ENCODE results near the gene NAT8L. TPM values are rescaled to one million over a fixed set of nuclear protein-coding genes. Genes with fewer than 3 reads are reported as not detected.

NAT8L gene
- polyA plus RNA-seq, 3 donors = 0.01 TPM; not detected in 2

- peaks cover 67 to 92% of the 10 kb centered on the region in 2 donors for H3K27me3 ChIP-seq (ENCODE audit: control insufficient read depth in 2 of 2, insufficient read depth in 2 of 2, low read length in 2 of 2)
- no peak for TF ChIP-seq CTCF (IDR thresholded peaks at IDR 0.05)
- H3K9ac ChIP-seq (ENCODE audit: insufficient read depth, low read length, poor library complexity, severe bottlenecking) = no peak overlapping the region
- Mint-ChIP-seq H3K27ac (no peak overlapping the region), H3K27me3 (ENCODE audit: low read depth in 3 of 3) (peaks cover 36 to 43% (median 41%) of the 10 kb centered on the region in 3 donors), H3K4me3 (no peak overlapping the region), H3K9me3 (peaks cover 20 to 42% (median 36%) of the 10 kb centered on the region in 7 donors), H3K36me3 (peaks cover 1 to 11% of the 10 kb centered on the region in 2 donors), H3K4me1 (peaks cover 2% of the 10 kb centered on the region)
- no peaks in the 10 kb centered on the region for H3K4me1 ChIP-seq (ENCODE audit: control insufficient read depth in 1 of 2, insufficient read depth in 2 of 2, low read length in 2 of 2)
- intact Hi-C loops (cut with micrococcal nuclease) = no loop called here
- no peaks in the 10 kb centered on the region for H3K79me2 ChIP-seq (ENCODE audit: insufficient read depth, low read length)
- peaks cover 22 to 50% of the 10 kb centered on the region in 2 donors for H3K9me3 ChIP-seq (replicated peaks in 1 of 2; ENCODE audit: control insufficient read depth in 1 of 2, insufficient read depth in 1 of 2, low read length in 2 of 2)
- whole genome bisulfite sequencing (ENCODE audit: insufficient coverage) = 87% methylated on average over 8 of the region's 9 CpGs
- H3K36me3 ChIP-seq (replicated peaks in 1 of 2; ENCODE audit: control insufficient read depth in 1 of 2, insufficient read depth in 2 of 2, low read length in 2 of 2) = no peaks in the 10 kb centered on the region
- no peak for DNase-seq
- H3K4me3 ChIP-seq (replicated peaks in 1 of 3; ENCODE audit: low read depth in 2 of 3, low read length in 3 of 3) = no peak overlapping the region
- H3K4me2 ChIP-seq (replicated peaks; ENCODE audit: extremely low read depth, low read length, poor library complexity, severe bottlenecking) = no peak overlapping the region
- H3K27ac ChIP-seq (ENCODE audit: low read depth in 1 of 2, low read length in 2 of 2) = no peak overlapping the region
- H2AFZ ChIP-seq (ENCODE audit: insufficient read depth, low read depth, low read length, poor library complexity, severe bottlenecking) = no peak overlapping the region
- no peaks in the 10 kb centered on the region for H4K20me1 ChIP-seq (ENCODE audit: insufficient read depth, low read length)
These were observed 45.6 kb downstream of the NAT8L start for GRCh38 chr4:2104556-2105345.

GRCh38 chr4:2105559-2105958 lies 46.4 kb downstream of the NAT8L start:
- peaks cover 65 to 84% of the 10 kb centered on the region in 2 donors for H3K27me3 ChIP-seq (ENCODE audit: control insufficient read depth in 2 of 2, insufficient read depth in 2 of 2, low read length in 2 of 2)
- no peaks in the 10 kb centered on the region for H4K20me1 ChIP-seq (ENCODE audit: insufficient read depth, low read length)
- no peaks in the 10 kb centered on the region for H3K79me2 ChIP-seq (ENCODE audit: insufficient read depth, low read length)

More at GRCh38 chr4:2105559-2105958, 46.4 kb downstream of the NAT8L start:
- peaks cover 33 to 42% (median 41%) of the 10 kb centered on the region in 3 donors for H3K27me3 Mint-ChIP-seq (ENCODE audit: low read depth in 3 of 3)
- TF ChIP-seq CTCF (IDR thresholded peaks at IDR 0.05) = no peak
- no peak overlapping the region for H3K4me2 ChIP-seq (replicated peaks; ENCODE audit: extremely low read depth, low read length, poor library complexity, severe bottlenecking)
- H3K9me3 ChIP-seq (replicated peaks in 1 of 2; ENCODE audit: control insufficient read depth in 1 of 2, insufficient read depth in 1 of 2, low read length in 2 of 2) = peaks cover 22 to 50% of the 10 kb centered on the region in 2 donors
- H2AFZ ChIP-seq (ENCODE audit: insufficient read depth, low read depth, low read length, poor library complexity, severe bottlenecking) = no peak overlapping the region
- H3K4me3 ChIP-seq (replicated peaks in 1 of 3; ENCODE audit: low read depth in 2 of 3, low read length in 3 of 3) = no peak overlapping the region
- no peak overlapping the region for H3K9ac ChIP-seq (ENCODE audit: insufficient read depth, low read length, poor library complexity, severe bottlenecking)
- H3K9me3 Mint-ChIP-seq = peaks cover 20 to 46% (median 36%) of the 10 kb centered on the region in 7 donors
- WGBS (ENCODE audit: insufficient coverage) = no CpG with 5 or more reads among the region's 1 CpG
- intact Hi-C loops (cut with micrococcal nuclease) = no loop called here
- no peak overlapping the region for H3K4me3 Mint-ChIP-seq
- no peak for DNase-seq
- H3K36me3 Mint-ChIP-seq = peaks cover 1 to 11% of the 10 kb centered on the region in 2 donors
- no peak overlapping the region for H3K27ac Mint-ChIP-seq
- H3K36me3 ChIP-seq (replicated peaks in 1 of 2; ENCODE audit: control insufficient read depth in 1 of 2, insufficient read depth in 2 of 2, low read length in 2 of 2) = no peaks in the 10 kb centered on the region
- peaks cover 2% of the 10 kb centered on the region for H3K4me1 Mint-ChIP-seq
- H3K4me1 ChIP-seq (ENCODE audit: control insufficient read depth in 1 of 2, insufficient read depth in 2 of 2, low read length in 2 of 2) = no peaks in the 10 kb centered on the region
- H3K27ac ChIP-seq (ENCODE audit: low read depth in 1 of 2, low read length in 2 of 2) = no peak overlapping the region
